Endothelial cell of umbilical vein (primary cell): ENCODE data around the gene ERVK3-1. TPM values are rescaled to one million over a fixed set of nuclear protein-coding genes. Genes with fewer than 3 reads are reported as not detected.
A peak's percentile ranks its signal among the peaks of the same experiment; 100 is the strongest.

Source experiments
- BruUV-seq: library from RNA; stranded (reverse); fragments of 400-500 nt; replicated peaks from 2 replicates; lab custom pipeline; 2021; lab: Mats Ljungman, UMichigan
- CTCF ChIA-PET: fragments of 300-600, 350-600 bp; sonication (Branson Sonifier 250); formaldehyde crosslinking; loops from one replicate; lab custom pipeline; 2021; ENCODE audit warnings: antibody characterized with exemption, inconsistent platforms; lab: Charles Lee
- POLR2A ChIA-PET: fragments of 300-600, 350-600 bp; sonication (Branson Sonifier 250); formaldehyde crosslinking; loops from one replicate; lab custom pipeline; 2021; ENCODE audit warnings: antibody characterized with exemption, inconsistent platforms; lab: Charles Lee
- DNase-seq: peaks from one replicate; pipeline ENCODE4 v3.0.0-alpha.2; 2011; ENCODE audit warnings: low read depth, low spot score
- FAIRE-seq: peaks from 2 replicates; lab custom pipeline; 2011; peaks lifted over from hg19 to GRCh38; lab: Jason Lieb, UNC
- H2AFZ ChIP-seq: 2 replicates; pipeline ENCODE4 v1.6.0; 2012; ENCODE audit warnings: low read depth, low read length, control low read depth, inconsistent platforms
- H3K27ac ChIP-seq: 2 replicates; pipeline ENCODE4 v1.5.1; 2011; ENCODE audit warnings: low read depth, mild to moderate bottlenecking, control low read depth, low read length, moderate library complexity; ENCODE audit not compliant: insufficient read depth
- H3K27me3 ChIP-seq, 2 experiments: 2 replicates each; pipeline versions ENCODE4 v1.6.0 to v1.6.1; 2011; ENCODE audit warnings: low read length in 2 of 2, mixed read lengths in 1 of 2; ENCODE audit not compliant: control insufficient read depth in 2 of 2, insufficient read depth in 2 of 2
- H3K36me3 ChIP-seq, 2 experiments: 2 replicates in 1 of 2; 3 replicates in 1 of 2; pipeline ENCODE4 v1.5.1; 2011; ENCODE audit warnings: low read length in 2 of 2, mild to moderate bottlenecking in 1 of 2, moderate library complexity in 1 of 2; ENCODE audit not compliant: control insufficient read depth in 2 of 2, insufficient read depth in 2 of 2; ENCODE audit errors: extremely low read depth in 1 of 2
- H3K4me1 ChIP-seq: 3 replicates; pipeline ENCODE4 v1.5.1; 2011; ENCODE audit warnings: mild to moderate bottlenecking, low read length; ENCODE audit not compliant: control insufficient read depth, insufficient read depth; ENCODE audit errors: extremely low read depth
- H3K4me2 ChIP-seq: 2 replicates; pipeline ENCODE4 v1.6.1; 2011; ENCODE audit warnings: low read length, control low read depth, mixed read lengths; ENCODE audit not compliant: insufficient read depth
- H3K4me3 ChIP-seq, 3 experiments: fragments of 200-600 bp in 1 of 3; sonication (generic), shearing (Covaris generic) in 1 of 3; replicated peaks in 1 of 3; 2 replicates each; pipeline ENCODE4 v1.5.1; 2011 to 2016; ENCODE audit warnings: control low read depth in 3 of 3, low read length in 3 of 3, mild to moderate bottlenecking in 2 of 3, inconsistent platforms in 1 of 3, low read depth in 1 of 3, moderate library complexity in 1 of 3; ENCODE audit not compliant: insufficient read depth in 1 of 3
- H3K79me2 ChIP-seq: 2 replicates; pipeline ENCODE4 v1.6.0; 2012; ENCODE audit warnings: low read length, inconsistent platforms; ENCODE audit not compliant: control insufficient read depth, insufficient read depth
- H3K9ac ChIP-seq: replicated peaks from 2 replicates; pipeline ENCODE3; 2011; ENCODE audit warnings: low read length, control low read depth; ENCODE audit not compliant: insufficient read depth; ENCODE audit errors: extremely low read depth
- H3K9me1 ChIP-seq: replicated peaks from 3 replicates; pipeline ENCODE4 v1.6.0; 2011; ENCODE audit warnings: mild to moderate bottlenecking, low read length; ENCODE audit not compliant: control insufficient read depth, insufficient read depth; ENCODE audit errors: extremely low read depth
- H3K9me3 ChIP-seq: replicated peaks from 2 replicates; pipeline ENCODE4 v1.5.1; 2012; ENCODE audit warnings: low read length, inconsistent platforms; ENCODE audit not compliant: control insufficient read depth, insufficient read depth
- H4K20me1 ChIP-seq: replicated peaks from 2 replicates; pipeline ENCODE3; 2011; ENCODE audit warnings: mild to moderate bottlenecking, low read length; ENCODE audit not compliant: control insufficient read depth, insufficient read depth; ENCODE audit errors: extremely low read depth
- EZH2 ChIP-seq: IDR thresholded peaks from 2 replicates; pipeline ENCODE4 v1.6.1; 2012; ENCODE audit warnings: borderline replicate concordance, low read depth, mild to moderate bottlenecking, moderate library complexity, low read length, inconsistent platforms; ENCODE audit not compliant: severe bottlenecking
- FOS ChIP-seq: IDR thresholded peaks from 2 replicates; pipeline ENCODE4 v1.6.1; 2011; ENCODE audit warnings: mild to moderate bottlenecking, low read length, moderate library complexity, borderline replicate concordance; ENCODE audit not compliant: insufficient read depth
- GATA2 ChIP-seq: IDR thresholded peaks from 2 replicates; pipeline ENCODE4 v1.7.0; 2011; ENCODE audit warnings: low read depth, mild to moderate bottlenecking, moderate library complexity, mixed read lengths, low read length; ENCODE audit not compliant: insufficient read length, insufficient read depth
- JUN ChIP-seq: IDR thresholded peaks from 2 replicates; pipeline ENCODE4 v1.6.1; 2011; ENCODE audit warnings: borderline replicate concordance, low read depth; ENCODE audit not compliant: insufficient read length, insufficient read depth
- MYC ChIP-seq: IDR thresholded peaks from one replicate; pipeline ENCODE4 v1.6.1; 2011; ENCODE audit warnings: mild to moderate bottlenecking, low read depth, low read length
- POLR2A ChIP-seq: IDR thresholded peaks from 2 replicates; pipeline ENCODE4 v1.6.1; 2012; ENCODE audit warnings: low read depth, mild to moderate bottlenecking, control low read depth, low read length
- POLR2AphosphoS5 ChIP-seq: IDR thresholded peaks from 2 replicates; pipeline ENCODE4 v1.6.1; 2012; ENCODE audit warnings: low read depth, mild to moderate bottlenecking, control low read depth, low read length, moderate library complexity; ENCODE audit not compliant: insufficient read depth
- dilution Hi-C: fragments of 300-500 bp; cut with MboI; formaldehyde crosslinking; loops from one replicate; pipeline ENCODE4 v1.15.0; 2019; ENCODE audit warnings: low sequenced_read_pairs; ENCODE audit not compliant: extremely low pct_ligation_motif_present
- intact Hi-C: fragments of 100-400 bp; cut with micrococcal nuclease; formaldehyde crosslinking; loops from one replicate; pipeline ENCODE4 v1.10.0; 2022
- polyA plus RNA-seq, 4 experiments: library from polyadenylated mRNA; depleted of rRNA in 3 of 4; stranded (reverse) in 3 of 4; unstranded in 1 of 4; fragments of >200 nt; gene quantifications; 2 replicates each; pipeline versions ENCODE4 v1.2.1 to v1.2.3, GENCODE V29; 2011 to 2012; ENCODE audit warnings: missing spikeins in 1 of 4
- total RNA-seq: library from RNA; stranded (reverse); gene quantifications from 2 replicates; pipeline ENCODE4 v1.2.3, GENCODE V29; 2021
- TF ChIP-seq, protein P1 (sequence below): IDR thresholded peaks from 2 replicates; pipeline ENCODE4 v1.6.1; 2011; ENCODE audit not compliant: insufficient read depth, insufficient read length
- TF ChIP-seq, protein P2 (sequence below), 2 donors: IDR thresholded peaks; 1 replicate in 1 of 2; 2 replicates in 1 of 2; pipeline ENCODE4 v1.5.1; 2011; ENCODE audit warnings: low read length in 2 of 2, mild to moderate bottlenecking in 2 of 2, moderate library complexity in 2 of 2, control low read depth in 1 of 2, inconsistent platforms in 1 of 2, low read depth in 1 of 2; ENCODE audit not compliant: insufficient read depth in 1 of 2; ENCODE audit errors: extremely low read depth in 1 of 2

The ERVK3-1 gene
- total and polyA plus RNA-seq, 2 donors (not counting 3 experiments of a cell fraction or from before 2014, with no cell fraction given), result 25.8 to 29.3 TPM

DNA sequence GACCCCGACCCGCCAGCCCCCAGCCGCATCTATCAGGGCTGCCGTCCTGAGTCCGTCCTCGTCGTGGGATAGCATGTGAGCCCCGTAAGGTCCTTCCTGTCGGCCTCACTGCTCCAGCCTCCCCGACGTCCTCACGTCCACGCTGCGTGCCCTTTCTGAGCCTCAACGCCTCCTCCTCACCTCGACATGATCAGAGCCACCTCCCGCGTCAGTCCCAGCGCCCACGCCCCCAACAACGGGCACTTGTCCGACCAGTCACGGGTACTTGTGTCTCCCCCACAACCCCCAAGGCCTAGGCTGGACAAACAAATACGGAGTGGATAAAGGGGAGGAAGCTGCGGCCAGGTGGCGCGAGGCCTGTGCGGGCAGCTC lies 56.7 kb downstream of the ERVK3-1 start:
- no peak for DNase-seq
- Histone ChIP-seq H3K27me3 (peaks cover 11 to 12% of the 10 kb centered on the region in 2 experiments), H3K4me1 (peaks cover 5% of the 10 kb centered on the region), H3K9ac (peak overlapping the region; percentile 78), H3K79me2 (no peaks in the 10 kb centered on the region), H3K4me2 (peak overlapping the region; percentile 73), H3K4me3 (peak overlapping the region; percentile 35 to 66 (median 51)), H3K27ac (peak overlapping the region; percentile 57), H3K36me3 (no peaks in the 10 kb centered on the region), H2AFZ (peak overlapping the region; percentile 70), H4K20me1 (no peaks in the 10 kb centered on the region), H3K9me1 (no peaks in the 10 kb centered on the region), H3K9me3 (no peaks in the 10 kb centered on the region)
- no TSS peak for BruUV-seq
- FAIRE-seq, result no peak
- dilution Hi-C loops, result no loop called here
- ChIA-PET CTCF (no interaction called here), POLR2A (interaction anchor here (1.0 to 1.2 kb wide), 2 partner anchors 14 to 19 kb away, joined by 3 to 6 read pairs; partner anchors contain the start of gene ZNF837)
- intact Hi-C loops, result loop anchor here (1.0 to 2.0 kb wide), 8 partner anchors 19 to 179 kb away; partner anchors contain the start of genes ERVK3-1, ZNF274, ZNF446 and ZNF544
- TF ChIP-seq JUN (no peak), POLR2A (no peak), GATA2 (no peak), MYC (no peak)
- TF ChIP-seq, protein P1, sequence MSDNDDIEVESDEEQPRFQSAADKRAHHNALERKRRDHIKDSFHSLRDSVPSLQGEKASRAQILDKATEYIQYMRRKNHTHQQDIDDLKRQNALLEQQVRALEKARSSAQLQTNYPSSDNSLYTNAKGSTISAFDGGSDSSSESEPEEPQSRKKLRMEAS, result peak; percentile 46

DNA sequence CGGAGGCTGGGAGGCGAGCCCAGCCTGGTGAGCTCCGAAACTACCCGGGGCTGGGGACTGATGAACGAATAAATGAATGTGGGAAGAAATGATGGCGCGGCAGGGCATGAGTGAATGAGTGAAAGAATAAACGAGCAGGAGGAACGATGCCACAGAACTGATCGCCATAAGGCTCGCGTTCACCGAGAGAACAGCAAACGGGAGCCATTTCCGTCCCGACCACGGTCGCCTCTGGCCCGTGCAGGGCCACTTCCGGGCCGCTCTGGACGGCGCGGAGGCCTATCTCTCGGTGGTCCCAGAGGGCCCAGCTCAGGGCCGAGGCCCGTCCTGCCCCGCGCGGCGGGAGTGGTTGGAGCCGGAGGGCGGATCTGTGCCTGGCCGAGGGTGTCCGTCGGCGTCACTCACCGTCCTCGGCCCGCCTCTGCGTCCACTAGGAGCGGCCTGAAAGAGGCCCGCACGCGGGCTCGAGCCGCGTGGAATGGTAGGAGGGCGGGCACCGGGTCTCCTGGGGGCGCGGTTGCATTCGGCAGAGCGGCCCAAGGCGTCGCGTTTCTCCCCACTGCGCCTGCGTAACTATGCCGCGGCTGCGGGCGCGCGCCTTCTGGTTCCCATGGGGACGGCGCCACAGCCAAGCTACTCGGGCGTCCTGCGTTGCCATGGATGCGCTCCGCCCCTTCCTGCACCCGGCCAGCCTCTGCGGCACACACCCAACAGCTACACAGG lies 57.3 kb downstream of the ERVK3-1 start, which contains the start of gene ZNF497:
Gene ZNF497, minus strand, starts transcription at position 480 of the 723 bp plus-strand sequence. CDS start 5,116 bp downstream, outside the sequence.
- Histone ChIP-seq H3K4me2 (peak within 1 kb of the TSS; percentile 73), H3K4me3 (peak within 1 kb of the TSS; percentile 35 to 66 (median 51)), H2AFZ (peak within 1 kb of the TSS; percentile 74), H3K9me3 (no peaks in the 10 kb centered on the region), H3K9ac (peak within 1 kb of the TSS; percentile 78), H3K79me2 (no peaks in the 10 kb centered on the region), H3K27ac (peak within 1 kb of the TSS; percentile 57), H4K20me1 (no peaks in the 10 kb centered on the region), H3K4me1 (peaks cover 3% of the 10 kb centered on the region), H3K27me3 (peaks cover 12 to 14% of the 10 kb centered on the region in 2 experiments), H3K36me3 (no peaks in the 10 kb centered on the region), H3K9me1 (no peaks in the 10 kb centered on the region)
- BruUV-seq, result TSS peak; percentile 89
- intact Hi-C loops (loop anchor here (1.0 to 2.0 kb wide), 8 partner anchors 19 to 180 kb away; partner anchors contain the start of genes ERVK3-1, ZNF274, ZNF446 and ZNF544), dilution Hi-C loops (no loop called here)
- ChIA-PET POLR2A (interaction anchor here (0.6 to 1.2 kb wide), 5 partner anchors 15 to 179 kb away, joined by 3 to 6 read pairs (median 3); partner anchors contain the start of genes ZNF274, ZNF584 and ZNF837), CTCF (interaction anchor here (0.9 to 1.5 kb wide), 4 partner anchors 13 to 152 kb away, joined by 3 to 7 read pairs (median 3); partner anchors contain the start of genes ZNF584 and ZSCAN22)
- TF ChIP-seq EZH2 (no peak), GATA2 (no peak), POLR2AphosphoS5 (peak; percentile 67), FOS (no peak), POLR2A (peak; percentile 93), MYC (no peak), JUN (no peak)
- TF ChIP-seq, protein P2, sequence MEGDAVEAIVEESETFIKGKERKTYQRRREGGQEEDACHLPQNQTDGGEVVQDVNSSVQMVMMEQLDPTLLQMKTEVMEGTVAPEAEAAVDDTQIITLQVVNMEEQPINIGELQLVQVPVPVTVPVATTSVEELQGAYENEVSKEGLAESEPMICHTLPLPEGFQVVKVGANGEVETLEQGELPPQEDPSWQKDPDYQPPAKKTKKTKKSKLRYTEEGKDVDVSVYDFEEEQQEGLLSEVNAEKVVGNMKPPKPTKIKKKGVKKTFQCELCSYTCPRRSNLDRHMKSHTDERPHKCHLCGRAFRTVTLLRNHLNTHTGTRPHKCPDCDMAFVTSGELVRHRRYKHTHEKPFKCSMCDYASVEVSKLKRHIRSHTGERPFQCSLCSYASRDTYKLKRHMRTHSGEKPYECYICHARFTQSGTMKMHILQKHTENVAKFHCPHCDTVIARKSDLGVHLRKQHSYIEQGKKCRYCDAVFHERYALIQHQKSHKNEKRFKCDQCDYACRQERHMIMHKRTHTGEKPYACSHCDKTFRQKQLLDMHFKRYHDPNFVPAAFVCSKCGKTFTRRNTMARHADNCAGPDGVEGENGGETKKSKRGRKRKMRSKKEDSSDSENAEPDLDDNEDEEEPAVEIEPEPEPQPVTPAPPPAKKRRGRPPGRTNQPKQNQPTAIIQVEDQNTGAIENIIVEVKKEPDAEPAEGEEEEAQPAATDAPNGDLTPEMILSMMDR (IDR thresholded peaks at IDR 0.05; ENCODE audit: extremely low read depth in 1 of 2, insufficient read depth in 1 of 2, low read depth in 1 of 2, low read length in 2 of 2), result peak in 1 of 2 donors; percentile 9
- TF ChIP-seq, protein P1, result peak; percentile 75
- DNase-seq, result peak; percentile 98
- FAIRE-seq, result peak; percentile 97
